Activated CD8-positive, alpha-beta memory T cell treated with anti-CD3 and anti-CD28 coated beads, Interleukin-2, amount 50 U/mL, for 1 hour (primary cell): Measurements from ENCODE around the gene RILPL2.
"Not testable (repeated sequence)": the region's sequence is repeated elsewhere in the genome, so short reads cannot be mapped to it uniquely, and the experiment has no call there.

Experiments used
- DNase-seq: peaks from one replicate; pipeline ENCODE4 v3.0.0-alpha.2; 2020; ENCODE audit errors: extremely low read depth

RILPL2 gene

GRCh38 chr12:123436017-123436964, at the start of gene RILPL2:
Gene RILPL2, minus strand, starts transcription at chr12:123436684. Its CDS starts 264 bp downstream, at chr12:123436420.
- peak; percentile 77 for DNase-seq

GRCh38 chr12:123485756-123486155, 49.3 kb upstream of the RILPL2 start:
- DNase-seq, result no peak

- DNase-seq, result no peak
Observed at GRCh38 chr12:123483602-123484248, 47.2 kb upstream of the RILPL2 start.

GRCh38 chr12:123482876-123483275, 46.4 kb upstream of the RILPL2 start:
- DNase-seq, result no peak

GRCh38 chr12:123481251-123481650, 44.8 kb upstream of the RILPL2 start:
- DNase-seq, result not testable (repeated sequence)

GRCh38 chr12:123479442-123480180, 43.1 kb upstream of the RILPL2 start:
- DNase-seq, result no peak

- DNase-seq, result no peak
Observed at GRCh38 chr12:123478762-123479161, 42.3 kb upstream of the RILPL2 start.

GRCh38 chr12:123478069-123478468, 41.6 kb upstream of the RILPL2 start:
- no peak for DNase-seq

GRCh38 chr12:123475246-123475703, 38.8 kb upstream of the RILPL2 start:
- DNase-seq, result no peak

GRCh38 chr12:123474485-123475245, 38.2 kb upstream of the RILPL2 start:
- no peak for DNase-seq

- DNase-seq, result no peak
Observed at GRCh38 chr12:123472438-123472849, 36.0 kb upstream of the RILPL2 start.

- DNase-seq, result no peak
Observed at GRCh38 chr12:123471374-123472068, 35.0 kb upstream of the RILPL2 start.

GRCh38 chr12:123469978-123470377, 33.5 kb upstream of the RILPL2 start:
- DNase-seq, result no peak

- DNase-seq, result no peak
Observed at GRCh38 chr12:123468786-123469185, 32.3 kb upstream of the RILPL2 start.

GRCh38 chr12:123465084-123465483, 28.6 kb upstream of the RILPL2 start:
- no peak for DNase-seq

- DNase-seq, result not testable (repeated sequence)
Observed at GRCh38 chr12:123463174-123463573, 26.7 kb upstream of the RILPL2 start.

GRCh38 chr12:123457980-123458779, 21.7 kb upstream of the RILPL2 start, which contains the start of gene SNRNP35:
Gene SNRNP35, plus strand, starts transcription at chr12:123458139. Its CDS starts 7,402 bp downstream, at chr12:123465541.
- DNase-seq, result peak; percentile 69

- no peak for DNase-seq
Observed at GRCh38 chr12:123453165-123453564, 16.7 kb upstream of the RILPL2 start.

GRCh38 chr12:123452276-123452550, 15.7 kb upstream of the RILPL2 start:
- DNase-seq, result not testable (repeated sequence)

- DNase-seq, result no peak
Observed at GRCh38 chr12:123450636-123451035, 14.2 kb upstream of the RILPL2 start.
